Stomach smooth muscle (tissue), 2 donors: ENCODE data around the gene TRMT2B.

Experiments
- H3K27ac ChIP-seq: one replicate; pipeline ENCODE4 v1.7.0; 2013; ENCODE audit warnings: mild to moderate bottlenecking, low read length, inconsistent platforms
- H3K27me3 ChIP-seq, 2 donors: one replicate each; pipeline ENCODE4 v1.7.0; 2013; ENCODE audit warnings: low read length in 2 of 2; ENCODE audit not compliant: insufficient read depth in 2 of 2, control insufficient read depth in 1 of 2
- H3K36me3 ChIP-seq, 2 donors: one replicate each; pipeline ENCODE4 v1.7.0; 2013; ENCODE audit warnings: low read length in 2 of 2; ENCODE audit not compliant: control insufficient read depth in 2 of 2, insufficient read depth in 2 of 2
- H3K4me1 ChIP-seq: one replicate; pipeline ENCODE4 v1.7.0; 2013; ENCODE audit warnings: low read length; ENCODE audit not compliant: control insufficient read depth, insufficient read depth
- H3K4me3 ChIP-seq, 2 donors: one replicate each; pipeline ENCODE4 v1.7.0; 2013; ENCODE audit warnings: low read length in 2 of 2
- H3K9ac ChIP-seq, 2 donors: one replicate each; pipeline ENCODE4 v1.7.0; 2013; ENCODE audit warnings: low read length in 2 of 2, mild to moderate bottlenecking in 1 of 2
- H3K9me3 ChIP-seq, 2 donors: one replicate each; pipeline ENCODE4 v1.7.0; 2013; ENCODE audit warnings: low read length in 2 of 2; ENCODE audit not compliant: control insufficient read depth in 2 of 2
- donor health status: healthy.
- donor health status: Pancreatic carcinoma.

Gene TRMT2B

GRCh38 chrX:100973411-100973810, 78.5 kb downstream of the TRMT2B start:
- no peak overlapping the region for H3K4me3 ChIP-seq
- H3K9ac ChIP-seq: no peak overlapping the region
- H3K36me3 ChIP-seq: no peaks in the 10 kb centered on the region
- peaks cover 0 to 1% of the 10 kb centered on the region in 2 donors for H3K27me3 ChIP-seq
- no peaks in the 10 kb centered on the region for H3K4me1 ChIP-seq
- no peaks in the 10 kb centered on the region for H3K9me3 ChIP-seq
- no peak overlapping the region for H3K27ac ChIP-seq

- Histone ChIP-seq H3K27ac (no peak overlapping the region), H3K27me3 (peaks cover 0 to 4% of the 10 kb centered on the region in 2 donors), H3K4me3 (no peak overlapping the region), H3K9ac (no peak overlapping the region), H3K36me3 (no peaks in the 10 kb centered on the region), H3K4me1 (no peaks in the 10 kb centered on the region), H3K9me3 (no peaks in the 10 kb centered on the region)
Observed at GRCh38 chrX:100969936-100970335, 82.0 kb downstream of the TRMT2B start.

- H3K9ac ChIP-seq: no peak within 1 kb of the TSS
- H3K9me3 ChIP-seq: no peaks in the 10 kb centered on the region
- no peak within 1 kb of the TSS for H3K4me3 ChIP-seq
- H3K27me3 ChIP-seq: peaks cover 0 to 4% of the 10 kb centered on the region in 2 donors
- no peaks in the 10 kb centered on the region for H3K4me1 ChIP-seq
- no peaks in the 10 kb centered on the region for H3K36me3 ChIP-seq
- H3K27ac ChIP-seq: no peak within 1 kb of the TSS
Observed at GRCh38 chrX:100969408-100969807, 82.5 kb downstream of the TRMT2B start, which contains the start of gene ARL13A. Gene ARL13A (plus strand): TSS chrX:100969708. CDS start chrX:100973690, 3,982 bp downstream.

GRCh38 chrX:100964362-100964761, 87.5 kb downstream of the TRMT2B start:
- no peak overlapping the region for H3K9ac ChIP-seq
- no peaks in the 10 kb centered on the region for H3K9me3 ChIP-seq
- no peak overlapping the region for H3K4me3 ChIP-seq
- H3K27ac ChIP-seq: no peak overlapping the region
- no peaks in the 10 kb centered on the region for H3K4me1 ChIP-seq
- H3K27me3 ChIP-seq: peaks cover 0 to 4% of the 10 kb centered on the region in 2 donors
- no peaks in the 10 kb centered on the region for H3K36me3 ChIP-seq

GRCh38 chrX:100962811-100963210, 89.1 kb downstream of the TRMT2B start:
- H3K4me3 ChIP-seq: no peak overlapping the region
- no peaks in the 10 kb centered on the region for H3K4me1 ChIP-seq
- H3K36me3 ChIP-seq: no peaks in the 10 kb centered on the region
- H3K27ac ChIP-seq: no peak overlapping the region
- peaks cover 0 to 2% of the 10 kb centered on the region in 2 donors for H3K27me3 ChIP-seq
- no peaks in the 10 kb centered on the region for H3K9me3 ChIP-seq
- no peak overlapping the region for H3K9ac ChIP-seq
